GM19463 (cell line): Measurements from ENCODE around the gene CHL1.

Source experiments
- ATAC-seq: cut with Tn5 transposase; IDR thresholded peaks from one replicate; pipeline ENCODE4 v1.9.1; 2021; ENCODE audit warnings: mild to moderate bottlenecking, moderate library complexity; ENCODE audit not compliant: unreplicated experiment

Gene CHL1

GRCh38 chr3:394775-395174 lies 198.2 kb downstream of the CHL1 start:
- ATAC-seq: no peak

- no peak for ATAC-seq
Observed at GRCh38 chr3:396293-396692, 199.7 kb downstream of the CHL1 start.

DNA sequence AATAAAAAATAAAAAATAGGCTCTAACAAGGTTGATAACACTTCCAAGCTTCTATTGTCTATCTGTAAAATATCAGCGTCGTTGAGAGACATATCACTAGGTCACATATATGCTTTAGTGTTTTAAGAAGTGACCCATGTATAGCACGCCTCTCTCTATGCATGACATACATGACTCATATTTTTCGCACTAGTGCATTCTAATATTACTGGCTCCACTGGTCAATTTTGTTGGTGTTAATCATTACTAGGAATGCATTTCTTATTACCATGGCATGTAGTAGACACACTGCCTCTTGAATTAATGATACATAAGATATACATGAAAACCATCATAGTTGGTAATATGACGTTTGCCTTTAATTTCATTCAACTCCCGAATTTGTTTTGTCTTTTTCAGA lies 203.1 kb downstream of the CHL1 start:
- ATAC-seq: no peak

GRCh38 chr3:403826-404225 lies 207.3 kb downstream of the CHL1 start:
- ATAC-seq: no peak

DNA sequence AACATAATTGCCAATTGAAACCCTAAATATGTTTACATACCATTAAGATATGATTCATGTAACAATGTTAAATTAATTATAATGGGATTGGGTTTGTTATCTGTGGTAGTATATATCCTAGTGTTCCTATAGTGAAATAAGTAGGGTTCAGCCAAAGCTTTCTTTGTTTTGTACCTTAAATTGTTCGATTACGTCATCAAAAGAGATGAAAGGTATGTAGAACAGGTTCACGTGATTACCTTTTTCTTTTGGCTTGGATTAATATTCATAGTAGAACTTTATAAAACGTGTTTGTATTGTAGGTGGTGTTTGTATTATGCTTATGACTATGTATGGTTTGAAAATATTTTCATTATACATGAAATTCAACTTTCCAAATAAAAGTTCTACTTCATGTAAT lies 212.4 kb downstream of the CHL1 start:
- ATAC-seq: no peak

DNA sequence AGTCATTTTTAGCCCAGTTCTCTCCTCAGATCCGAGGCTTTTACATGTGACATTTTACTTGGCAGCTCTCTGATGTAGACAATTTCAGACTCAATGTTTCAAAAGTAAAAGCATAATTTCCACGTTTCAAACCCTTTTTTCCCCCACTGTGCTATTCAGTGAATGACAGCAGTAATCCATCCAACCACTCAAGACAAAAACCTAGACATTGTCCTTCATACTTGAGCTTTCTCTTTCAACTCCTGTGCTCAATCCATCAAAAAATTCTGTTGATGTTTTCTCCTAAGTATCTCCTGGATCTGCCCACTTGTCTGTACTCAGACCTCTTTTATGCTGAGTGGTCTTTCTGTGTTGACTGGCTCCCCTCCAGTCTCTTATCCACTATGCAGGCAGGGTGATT lies 214.7 kb downstream of the CHL1 start:
- ATAC-seq: no peak

DNA sequence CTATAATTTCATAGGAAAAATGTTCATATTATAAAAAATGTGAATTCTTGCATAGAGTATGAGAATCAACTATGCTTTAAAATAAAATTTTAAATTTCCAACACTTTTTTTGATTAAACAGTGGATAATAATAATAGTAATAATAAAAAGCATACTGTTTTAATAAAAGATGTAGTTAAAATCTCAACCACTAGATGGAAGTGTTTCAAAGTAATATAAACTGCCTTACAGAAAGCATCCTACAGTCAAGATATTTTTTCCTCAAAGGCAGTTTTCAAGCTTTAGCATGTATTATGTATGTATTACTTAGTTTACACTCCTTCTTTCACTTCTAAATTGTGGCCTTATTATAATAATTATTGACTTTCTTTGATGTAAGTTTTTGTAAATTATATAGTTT lies 217.5 kb downstream of the CHL1 start:
- ATAC-seq: no peak

DNA sequence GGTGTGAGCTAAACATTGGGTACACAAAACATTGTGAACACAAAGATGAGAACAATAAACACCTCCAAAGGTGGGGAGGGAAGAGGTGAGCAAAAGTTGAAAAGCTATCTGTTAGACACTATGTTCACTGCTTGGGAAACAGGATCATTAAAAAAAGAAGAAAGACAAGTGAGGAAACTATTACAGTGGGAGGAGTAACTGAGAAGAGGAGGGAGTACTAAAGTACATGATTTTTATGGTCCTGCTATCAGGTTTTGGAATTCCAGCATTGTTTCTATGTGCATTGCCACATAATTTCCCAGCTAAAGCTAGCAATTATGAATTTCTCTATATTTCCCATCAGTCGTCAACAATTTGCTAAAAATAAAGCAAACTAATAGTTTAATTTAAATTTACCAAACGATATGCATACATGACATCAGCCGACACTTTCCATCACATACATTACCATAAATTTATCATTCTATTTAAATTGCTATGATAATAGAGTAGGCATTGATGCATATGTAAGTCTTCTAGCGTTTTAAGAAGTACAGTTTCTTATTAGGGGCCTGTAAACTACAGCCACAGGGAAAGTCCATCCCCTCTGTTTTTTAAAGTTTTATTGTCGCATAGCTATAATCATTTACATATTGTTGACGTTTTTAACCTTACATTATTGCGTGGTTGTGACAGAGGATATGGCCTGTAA lies 221.8 kb downstream of the CHL1 start:
- ATAC-seq: no peak

GRCh38 chr3:420584-420983 lies 224.0 kb downstream of the CHL1 start:
- peak; percentile 59 for ATAC-seq

GRCh38 chr3:425079-425478 lies 228.5 kb downstream of the CHL1 start:
- no peak for ATAC-seq

DNA sequence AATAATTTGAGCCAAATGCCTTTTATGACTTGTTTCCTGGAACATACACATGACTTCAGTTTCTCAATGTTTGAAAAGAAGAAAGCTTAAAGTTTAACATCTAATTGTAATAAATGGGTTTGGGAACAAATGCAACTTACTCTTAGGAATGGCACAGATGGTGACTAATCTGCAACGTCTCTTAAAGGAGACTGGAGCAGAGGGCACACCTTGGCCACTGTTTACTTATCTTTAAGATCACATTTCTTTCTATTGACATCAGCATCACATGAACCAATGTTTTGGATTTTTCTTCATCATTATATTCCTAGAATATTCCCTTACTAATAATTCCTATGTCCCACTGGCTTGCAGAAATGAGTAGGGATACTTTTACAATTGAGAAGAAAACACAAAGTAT lies 229.5 kb downstream of the CHL1 start:
- no peak for ATAC-seq

DNA sequence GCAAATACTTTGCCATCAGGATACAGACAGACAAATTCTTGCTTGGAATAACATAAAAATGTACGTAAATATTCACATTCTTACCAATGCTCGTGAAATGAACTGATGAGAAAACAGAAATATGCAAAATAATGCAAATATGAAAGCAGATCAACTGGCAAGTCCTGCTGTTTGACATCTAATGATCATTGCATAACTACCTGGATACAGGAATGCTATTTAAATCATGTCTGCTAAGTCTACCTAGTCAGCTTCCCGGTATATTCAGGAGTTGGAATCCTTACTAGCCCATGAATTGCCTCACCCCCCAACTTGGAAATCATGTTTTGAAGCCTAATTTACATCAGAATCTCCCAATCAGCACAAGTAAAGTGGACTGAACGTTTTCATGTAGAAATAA lies 230.6 kb downstream of the CHL1 start:
- no peak for ATAC-seq

GRCh38 chr3:430186-430585 lies 233.6 kb downstream of the CHL1 start:
- no peak for ATAC-seq

GRCh38 chr3:435161-435560 lies 238.6 kb downstream of the CHL1 start:
- no peak for ATAC-seq

GRCh38 chr3:436053-436452 lies 239.5 kb downstream of the CHL1 start:
- ATAC-seq: no peak

GRCh38 chr3:440826-441225 lies 244.3 kb downstream of the CHL1 start:
- ATAC-seq: no peak

GRCh38 chr3:445960-446359 lies 249.4 kb downstream of the CHL1 start:
- ATAC-seq: no peak

GRCh38 chr3:447671-448070 lies 251.1 kb downstream of the CHL1 start:
- no peak for ATAC-seq

DNA sequence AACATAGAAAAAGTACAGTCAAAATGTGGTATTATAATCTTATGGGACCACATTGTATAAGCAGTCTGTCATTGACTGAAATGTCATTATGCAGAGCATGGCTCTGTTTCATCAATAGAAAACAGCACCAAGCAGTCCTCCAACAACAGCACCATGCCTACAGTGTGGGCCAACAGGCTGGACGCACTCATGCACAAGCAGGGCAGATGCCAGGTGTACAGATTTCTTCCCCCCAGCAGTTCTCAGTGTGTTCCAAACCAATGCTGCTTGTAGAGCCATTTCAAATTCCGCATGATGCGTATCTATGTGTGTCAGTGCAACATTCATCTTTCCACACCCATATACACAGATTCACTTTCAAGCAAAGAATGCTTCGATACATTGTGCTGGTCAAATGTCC lies 253.1 kb downstream of the CHL1 start:
- no peak for ATAC-seq

GRCh38 chr3:452221-452620 lies 255.7 kb downstream of the CHL1 start:
- ATAC-seq: no peak

DNA sequence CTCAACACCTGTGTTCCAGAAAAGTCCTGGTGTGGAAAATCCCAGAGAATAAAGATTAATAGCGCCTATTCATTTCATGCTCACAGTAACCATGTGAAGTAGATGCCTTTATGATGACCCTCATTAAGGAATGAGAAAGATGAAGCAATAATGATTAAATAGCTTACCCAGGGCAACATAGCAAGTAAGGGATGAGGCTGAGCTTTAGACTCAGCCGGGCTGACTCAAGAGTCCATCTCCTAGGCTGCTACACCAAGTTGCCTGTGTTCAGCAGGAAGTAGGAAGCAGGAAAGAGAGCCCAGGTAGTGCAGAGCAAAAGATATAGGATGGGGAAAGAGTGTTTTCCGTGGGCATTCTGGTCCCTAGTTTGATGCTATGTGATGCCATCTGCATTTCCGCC lies 256.5 kb downstream of the CHL1 start:
- no peak for ATAC-seq

DNA sequence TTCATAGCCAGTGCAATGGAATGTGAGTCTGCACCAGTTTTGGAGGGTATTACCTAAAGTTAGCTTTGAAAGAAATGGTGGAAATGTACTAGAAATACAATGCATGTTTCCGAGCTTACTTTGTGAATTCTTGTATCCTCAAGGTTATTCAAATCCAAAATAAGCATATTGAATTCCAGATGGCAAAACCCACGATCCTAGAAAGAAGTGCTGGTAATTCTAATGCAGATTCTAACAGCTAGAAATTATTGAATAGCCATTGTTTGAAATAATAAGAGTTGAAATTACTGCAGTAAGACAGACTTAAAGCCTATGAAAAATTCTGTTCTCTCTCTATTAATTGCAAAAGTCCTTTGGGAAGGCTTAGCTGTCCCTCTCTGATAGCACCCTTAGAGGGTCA lies 258.4 kb downstream of the CHL1 start:
- no peak for ATAC-seq

GRCh38 chr3:458124-458523 lies 261.6 kb downstream of the CHL1 start:
- no peak for ATAC-seq
